Activated CD8-positive, alpha-beta memory T cell treated with anti-CD3 and anti-CD28 coated beads, Interleukin-2, amount 50 U/mL, for 1 hour (primary cell): ENCODE data around the gene CLEC2D.
A peak's percentile ranks its signal among the peaks of the same experiment; 100 is the strongest.
"Not testable (repeated sequence)": the region's sequence is repeated elsewhere in the genome, so short reads cannot be mapped to it uniquely, and the experiment has no call there.

ENCODE experiments used
- DNase-seq: peaks from one replicate; pipeline ENCODE4 v3.0.0-alpha.2; 2020; ENCODE audit errors: extremely low read depth

CLEC2D gene

GRCh38 chr12:9699898-9700605 is 30.5 kb downstream of the CLEC2D start:
- DNase-seq = no peak

GRCh38 chr12:9700606-9700956 is 31.1 kb downstream of the CLEC2D start:
- DNase-seq = no peak

GRCh38 chr12:9701380-9702154 is 32.1 kb downstream of the CLEC2D start:
- no peak for DNase-seq

GRCh38 chr12:9702255-9702654 is 32.7 kb downstream of the CLEC2D start:
- no peak for DNase-seq

- not testable (repeated sequence) for DNase-seq
Observed at GRCh38 chr12:9704561-9704960, 35.0 kb downstream of the CLEC2D start.

- DNase-seq = no peak
Observed at GRCh38 chr12:9706086-9706685, 36.7 kb downstream of the CLEC2D start.

- no peak for DNase-seq
Observed at GRCh38 chr12:9707356-9707755, 37.8 kb downstream of the CLEC2D start.

- peak; percentile 34 for DNase-seq
Observed at GRCh38 chr12:9707864-9708808, 38.6 kb downstream of the CLEC2D start.

GRCh38 chr12:9708853-9709252 is 39.3 kb downstream of the CLEC2D start:
- no peak for DNase-seq

GRCh38 chr12:9710584-9711375 is 41.3 kb downstream of the CLEC2D start:
- no peak for DNase-seq

- no peak for DNase-seq
Observed at GRCh38 chr12:9711664-9712063, 42.2 kb downstream of the CLEC2D start.

- DNase-seq = not testable (repeated sequence)
Observed at GRCh38 chr12:9713032-9713558, 43.6 kb downstream of the CLEC2D start.

- no peak for DNase-seq
Observed at GRCh38 chr12:9717070-9717925, 47.8 kb downstream of the CLEC2D start.

GRCh38 chr12:9718968-9719367 is 49.5 kb downstream of the CLEC2D start:
- no peak for DNase-seq

GRCh38 chr12:9719790-9720189 is 50.3 kb downstream of the CLEC2D start:
- no peak for DNase-seq

- DNase-seq = no peak
Observed at GRCh38 chr12:9721394-9722092, 52.0 kb downstream of the CLEC2D start.

GRCh38 chr12:9724023-9724422 is 54.5 kb downstream of the CLEC2D start:
- DNase-seq = no peak

GRCh38 chr12:9725213-9725870 is 55.8 kb downstream of the CLEC2D start:
- no peak for DNase-seq

GRCh38 chr12:9727813-9728212 is 58.3 kb downstream of the CLEC2D start:
- no peak for DNase-seq
